Panc1 (cell line): Measurements from ENCODE around the gene TENM3. TPM values are rescaled to one million over a fixed set of nuclear protein-coding genes. Genes with fewer than 3 reads are reported as not detected.

Experiments used
- ATAC-seq: fragments of 200-7000 bp; cut with Tn5 transposase; 2 replicates; pipeline ENCODE4 v1.9.1; 2020; ENCODE audit warnings: mild to moderate bottlenecking, moderate library complexity
- BruUV-seq: library from RNA; stranded (reverse); fragments of 400-500 nt; replicated peaks from 2 replicates; lab custom pipeline; 2021; lab: Mats Ljungman, UMichigan
- CTCF ChIA-PET: fragments of 300-600 bp; sonication (Branson Sonifier 250); formaldehyde crosslinking; loops from one replicate; lab custom pipeline; 2022; ENCODE audit warnings: antibody characterized with exemption; lab: Charles Lee
- POLR2A ChIA-PET: fragments of 300-600 bp; sonication (Branson Sonifier 250); formaldehyde crosslinking; loops from one replicate; lab custom pipeline; 2022; ENCODE audit warnings: antibody characterized with exemption; lab: Charles Lee
- DNase-seq: peaks from one replicate; pipeline ENCODE4 v3.0.0-alpha.2; 2010; ENCODE audit warnings: low read depth, low spot score
- H3K27ac ChIP-seq: 2 replicates; pipeline ENCODE4 v1.5.1; 2011; ENCODE audit warnings: mild to moderate bottlenecking, low read length, inconsistent platforms
- H3K27me3 ChIP-seq: fragments of 200-500 bp; sonication (Bioruptor generic); 2 replicates; pipeline ENCODE4 v1.6.0; 2014; ENCODE audit warnings: low read length, inconsistent platforms; ENCODE audit not compliant: control insufficient read depth, insufficient read depth
- H3K36me3 ChIP-seq: fragments of 200-500 bp; sonication (Bioruptor generic); 2 replicates; pipeline ENCODE4 v1.5.1; 2014; ENCODE audit warnings: inconsistent platforms, mild to moderate bottlenecking, low read length, moderate library complexity; ENCODE audit not compliant: control insufficient read depth, insufficient read depth
- H3K4me1 ChIP-seq: 2 replicates; pipeline ENCODE4 v1.5.1; 2011; ENCODE audit warnings: inconsistent platforms, mild to moderate bottlenecking, low read length, moderate library complexity; ENCODE audit not compliant: control insufficient read depth, insufficient read depth
- H3K4me3 ChIP-seq, 2 experiments: 2 replicates each; pipeline ENCODE4 v1.5.1; 2011 to 2012; ENCODE audit warnings: low read depth in 2 of 2, low read length in 2 of 2, mild to moderate bottlenecking in 2 of 2, inconsistent platforms in 1 of 2, moderate library complexity in 1 of 2
- H3K9me3 ChIP-seq: fragments of 200-500 bp; sonication (Bioruptor generic); 2 replicates; pipeline ENCODE4 v1.5.1; 2014; ENCODE audit warnings: low read depth, mild to moderate bottlenecking, inconsistent platforms, low read length, moderate library complexity; ENCODE audit not compliant: control insufficient read depth, insufficient read depth
- POLR2AphosphoS5 ChIP-seq: IDR thresholded peaks from 2 replicates; pipeline ENCODE4 v1.6.1; 2012; ENCODE audit warnings: mild to moderate bottlenecking, low read depth, low read length, moderate library complexity
- SIN3A ChIP-seq: IDR thresholded peaks from 2 replicates; pipeline ENCODE4 v1.6.1; 2012; ENCODE audit warnings: low read depth, mild to moderate bottlenecking, low read length, moderate library complexity, borderline replicate concordance; ENCODE audit not compliant: insufficient read depth
- TCF7L2 ChIP-seq: IDR thresholded peaks from 2 replicates; pipeline ENCODE4 v1.6.1; 2011; ENCODE audit warnings: mild to moderate bottlenecking, low read depth, low read length, inconsistent platforms
- in situ Hi-C: cut with HindIII; loops from 2 replicates; pipeline ENCODE4 v1.10.0; 2016; ENCODE audit warnings: low sequenced_read_pairs, low pct_unique_long_range_greater_than_20kb
- intact Hi-C: fragments of 100-400 bp; cut with micrococcal nuclease; formaldehyde crosslinking; loops from one replicate; pipeline ENCODE4 v1.10.0; 2022; ENCODE audit not compliant: unreplicated experiment
- total RNA-seq: library from RNA; stranded (reverse); gene quantifications from one replicate; pipeline ENCODE4 v1.2.1, GENCODE V29; 2021; ENCODE audit not compliant: unreplicated experiment
- TF ChIP-seq, protein P1 (sequence below): fragments of 450-650 bp; IDR thresholded peaks from 2 replicates; pipeline ENCODE4 v1.5.1; 2017; ENCODE audit warnings: mild to moderate bottlenecking
- TF ChIP-seq, protein P2 (sequence below), 2 experiments: IDR thresholded peaks; 2 replicates each; pipeline ENCODE4 v1.6.1; 2011 to 2012; ENCODE audit warnings: low read depth in 2 of 2, control low read depth in 1 of 2, low read length in 1 of 2, mild to moderate bottlenecking in 1 of 2, moderate library complexity in 1 of 2; ENCODE audit not compliant: insufficient read depth in 1 of 2

The TENM3 gene
- total RNA-seq, 1 experiment from 2014 or later: 0.95 TPM

- no peak overlapping the region for H3K27ac ChIP-seq
- TF ChIP-seq SIN3A: no peak
- TF ChIP-seq TCF7L2: no peak
- TF ChIP-seq, protein P1, sequence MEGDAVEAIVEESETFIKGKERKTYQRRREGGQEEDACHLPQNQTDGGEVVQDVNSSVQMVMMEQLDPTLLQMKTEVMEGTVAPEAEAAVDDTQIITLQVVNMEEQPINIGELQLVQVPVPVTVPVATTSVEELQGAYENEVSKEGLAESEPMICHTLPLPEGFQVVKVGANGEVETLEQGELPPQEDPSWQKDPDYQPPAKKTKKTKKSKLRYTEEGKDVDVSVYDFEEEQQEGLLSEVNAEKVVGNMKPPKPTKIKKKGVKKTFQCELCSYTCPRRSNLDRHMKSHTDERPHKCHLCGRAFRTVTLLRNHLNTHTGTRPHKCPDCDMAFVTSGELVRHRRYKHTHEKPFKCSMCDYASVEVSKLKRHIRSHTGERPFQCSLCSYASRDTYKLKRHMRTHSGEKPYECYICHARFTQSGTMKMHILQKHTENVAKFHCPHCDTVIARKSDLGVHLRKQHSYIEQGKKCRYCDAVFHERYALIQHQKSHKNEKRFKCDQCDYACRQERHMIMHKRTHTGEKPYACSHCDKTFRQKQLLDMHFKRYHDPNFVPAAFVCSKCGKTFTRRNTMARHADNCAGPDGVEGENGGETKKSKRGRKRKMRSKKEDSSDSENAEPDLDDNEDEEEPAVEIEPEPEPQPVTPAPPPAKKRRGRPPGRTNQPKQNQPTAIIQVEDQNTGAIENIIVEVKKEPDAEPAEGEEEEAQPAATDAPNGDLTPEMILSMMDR: no peak
- TF ChIP-seq, protein P2, sequence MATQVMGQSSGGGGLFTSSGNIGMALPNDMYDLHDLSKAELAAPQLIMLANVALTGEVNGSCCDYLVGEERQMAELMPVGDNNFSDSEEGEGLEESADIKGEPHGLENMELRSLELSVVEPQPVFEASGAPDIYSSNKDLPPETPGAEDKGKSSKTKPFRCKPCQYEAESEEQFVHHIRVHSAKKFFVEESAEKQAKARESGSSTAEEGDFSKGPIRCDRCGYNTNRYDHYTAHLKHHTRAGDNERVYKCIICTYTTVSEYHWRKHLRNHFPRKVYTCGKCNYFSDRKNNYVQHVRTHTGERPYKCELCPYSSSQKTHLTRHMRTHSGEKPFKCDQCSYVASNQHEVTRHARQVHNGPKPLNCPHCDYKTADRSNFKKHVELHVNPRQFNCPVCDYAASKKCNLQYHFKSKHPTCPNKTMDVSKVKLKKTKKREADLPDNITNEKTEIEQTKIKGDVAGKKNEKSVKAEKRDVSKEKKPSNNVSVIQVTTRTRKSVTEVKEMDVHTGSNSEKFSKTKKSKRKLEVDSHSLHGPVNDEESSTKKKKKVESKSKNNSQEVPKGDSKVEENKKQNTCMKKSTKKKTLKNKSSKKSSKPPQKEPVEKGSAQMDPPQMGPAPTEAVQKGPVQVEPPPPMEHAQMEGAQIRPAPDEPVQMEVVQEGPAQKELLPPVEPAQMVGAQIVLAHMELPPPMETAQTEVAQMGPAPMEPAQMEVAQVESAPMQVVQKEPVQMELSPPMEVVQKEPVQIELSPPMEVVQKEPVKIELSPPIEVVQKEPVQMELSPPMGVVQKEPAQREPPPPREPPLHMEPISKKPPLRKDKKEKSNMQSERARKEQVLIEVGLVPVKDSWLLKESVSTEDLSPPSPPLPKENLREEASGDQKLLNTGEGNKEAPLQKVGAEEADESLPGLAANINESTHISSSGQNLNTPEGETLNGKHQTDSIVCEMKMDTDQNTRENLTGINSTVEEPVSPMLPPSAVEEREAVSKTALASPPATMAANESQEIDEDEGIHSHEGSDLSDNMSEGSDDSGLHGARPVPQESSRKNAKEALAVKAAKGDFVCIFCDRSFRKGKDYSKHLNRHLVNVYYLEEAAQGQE (IDR thresholded peaks at IDR 0.05; ENCODE audit: insufficient read depth in 1 of 2, low read depth in 2 of 2, low read length in 1 of 2): no peak
- TF ChIP-seq POLR2AphosphoS5: no peak
- CTCF ChIA-PET: no interaction called here
- ATAC-seq (no peak), DNase-seq (no peak)
- H3K4me1 ChIP-seq: no peaks in the 10 kb centered on the region
- in situ Hi-C loops (no loop called here), intact Hi-C loops (no loop called here)
- H3K36me3 ChIP-seq: no peaks in the 10 kb centered on the region
- POLR2A ChIA-PET: no interaction called here
- H3K4me3 ChIP-seq: no peak overlapping the region
- H3K27me3 ChIP-seq: peaks cover 2% of the 10 kb centered on the region; the same call in 1 of the 2 replicates
- H3K9me3 ChIP-seq: no peaks in the 10 kb centered on the region
- BruUV-seq: no TSS peak
Observed at GRCh38 chr4:182620111-182620980, 377.1 kb downstream of the TENM3 start.

- ChIA-PET CTCF (no interaction called here), POLR2A (no interaction called here)
- in situ Hi-C loops (no loop called here), intact Hi-C loops (no loop called here)
- Histone ChIP-seq H3K4me3 (no peak overlapping the region), H3K27ac (no peak overlapping the region), H3K36me3 (no peaks in the 10 kb centered on the region), H3K27me3 (no peaks in the 10 kb centered on the region), H3K4me1 (no peaks in the 10 kb centered on the region), H3K9me3 (no peaks in the 10 kb centered on the region)
- TF ChIP-seq TCF7L2 (no peak), SIN3A (no peak), POLR2AphosphoS5 (no peak)
- TF ChIP-seq, protein P1: no peak
- TF ChIP-seq, protein P2 (IDR thresholded peaks at IDR 0.05; ENCODE audit: insufficient read depth in 1 of 2, low read depth in 2 of 2, low read length in 1 of 2): no peak
- ATAC-seq (no peak), DNase-seq (no peak)
- no TSS peak for BruUV-seq
Observed at GRCh38 chr4:182624281-182624680, 381.1 kb downstream of the TENM3 start.
